B cell (primary cell): ENCODE data around the gene MMP3.

Source experiments
- CTCF ChIP-seq: fragments of 200-600 bp; IDR thresholded peaks from one replicate; pipeline ENCODE4 v1.8.0; 2022; ENCODE audit warnings: antibody characterized with exemption, mild to moderate bottlenecking
- EZH2 ChIP-seq: IDR thresholded peaks from 2 replicates; pipeline ENCODE4 v1.6.1; 2012; ENCODE audit warnings: borderline replicate concordance, low read depth, mild to moderate bottlenecking, moderate library complexity, low read length; ENCODE audit not compliant: insufficient read depth, poor library complexity, severe bottlenecking

DNA sequence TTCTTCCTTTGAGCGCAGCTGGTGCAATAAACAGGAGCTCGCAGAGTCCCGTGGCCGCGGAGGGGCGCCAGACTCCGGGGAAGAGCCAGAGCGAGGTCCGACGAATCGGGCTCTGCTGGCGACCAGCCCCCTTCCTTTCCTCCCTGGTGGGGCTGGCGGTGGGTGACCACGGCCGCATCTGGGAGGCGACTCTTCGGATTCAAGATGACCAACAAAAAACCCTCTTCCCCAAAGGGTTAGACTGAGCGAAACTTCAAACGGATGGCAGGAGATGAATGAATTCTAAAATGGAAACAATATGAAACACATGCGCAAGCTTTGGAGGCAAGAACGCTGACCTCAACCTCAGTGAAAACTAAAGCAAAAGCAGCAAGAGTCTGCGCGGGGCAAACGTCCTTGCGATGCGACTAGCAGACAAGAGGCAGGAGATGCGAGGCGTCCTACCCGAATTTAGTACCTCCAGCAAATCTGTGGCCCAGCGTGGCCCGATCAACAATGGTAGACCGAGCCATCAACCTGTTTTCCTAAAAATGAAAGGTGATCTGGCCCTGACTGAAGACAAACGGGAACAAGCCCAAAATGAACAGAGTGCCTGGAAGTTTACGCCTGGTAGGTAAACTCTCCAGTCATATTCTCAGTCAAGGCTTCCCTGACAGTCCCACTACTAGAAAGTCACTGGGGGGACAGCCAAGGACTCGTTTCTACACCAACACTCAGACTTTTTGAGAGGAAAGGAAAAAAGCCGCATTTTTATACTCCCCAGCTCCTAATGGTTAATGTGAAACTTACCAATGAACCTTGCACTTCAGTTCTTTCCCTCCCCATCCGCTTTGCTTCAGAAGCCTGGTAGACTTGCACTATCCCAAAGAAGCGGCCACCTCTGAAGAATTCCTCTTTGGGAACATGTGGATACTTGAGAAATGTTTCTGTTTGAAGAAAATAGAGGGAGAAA lies 11.6 kb downstream of the MMP3 start:
- TF ChIP-seq EZH2 (no peak), CTCF (no peak)
